CD14-positive monocyte (primary cell): ENCODE results near the gene DOCK10. TPM values are rescaled to one million over a fixed set of nuclear protein-coding genes. Genes with fewer than 3 reads are reported as not detected.
A peak's percentile ranks its signal among the peaks of the same experiment; 100 is the strongest.

ENCODE experiments used
- DNase-seq, 3 donors: peaks; one replicate each; pipeline ENCODE4 v3.0.0-alpha.2; 2011 to 2022
- H2AFZ ChIP-seq: 2 replicates; pipeline ENCODE4 v1.6.0; 2012; ENCODE audit warnings: mild to moderate bottlenecking, low read depth, low read length, inconsistent platforms; ENCODE audit not compliant: insufficient read depth, poor library complexity, severe bottlenecking
- H3K27ac ChIP-seq, 2 donors: 1 replicate in 1 of 2; 2 replicates in 1 of 2; pipeline ENCODE4 v1.5.1; 2012 to 2013; ENCODE audit warnings: low read length in 2 of 2, control low read depth in 1 of 2, inconsistent platforms in 1 of 2, low read depth in 1 of 2, mild to moderate bottlenecking in 1 of 2
- H3K27me3 ChIP-seq, 2 donors: one replicate each; pipeline versions ENCODE4 v1.6.0 to v1.6.1; 2011 to 2013; ENCODE audit warnings: low read length in 2 of 2; ENCODE audit not compliant: control insufficient read depth in 2 of 2, insufficient read depth in 2 of 2
- H3K36me3 ChIP-seq, 2 donors: replicated peaks in 1 of 2; 1 replicate in 1 of 2; 2 replicates in 1 of 2; pipeline versions ENCODE4 v1.5.1 to v1.6.1; 2012 to 2013; ENCODE audit warnings: low read length in 2 of 2, control low read depth in 1 of 2, inconsistent platforms in 1 of 2, mild to moderate bottlenecking in 1 of 2; ENCODE audit not compliant: insufficient read depth in 2 of 2, control insufficient read depth in 1 of 2
- H3K4me1 ChIP-seq, 2 donors: 1 replicate in 1 of 2; 2 replicates in 1 of 2; pipeline versions ENCODE4 v1.5.1 to v1.6.1; 2012 to 2013; ENCODE audit warnings: low read length in 2 of 2, control low read depth in 1 of 2, inconsistent platforms in 1 of 2, mild to moderate bottlenecking in 1 of 2, moderate library complexity in 1 of 2; ENCODE audit not compliant: insufficient read depth in 2 of 2, control insufficient read depth in 1 of 2
- H3K4me2 ChIP-seq: replicated peaks from 2 replicates; pipeline ENCODE3; 2012; ENCODE audit warnings: low read length, moderate library complexity, mild to moderate bottlenecking; ENCODE audit not compliant: poor library complexity, severe bottlenecking; ENCODE audit errors: extremely low read depth
- H3K4me3 ChIP-seq, 3 experiments: fragments of 200-600 bp in 1 of 3; sonication (generic) in 1 of 3; replicated peaks in 1 of 3; 1 replicate in 2 of 3; 2 replicates in 1 of 3; pipeline ENCODE4 v1.5.1; 2011 to 2013; ENCODE audit warnings: low read length in 3 of 3, mild to moderate bottlenecking in 3 of 3, control low read depth in 2 of 3, low read depth in 2 of 3, inconsistent platforms in 1 of 3, moderate library complexity in 1 of 3
- H3K79me2 ChIP-seq: 2 replicates; pipeline ENCODE4 v1.6.0; 2012; ENCODE audit warnings: mild to moderate bottlenecking, control low read depth, inconsistent platforms, low read length, moderate library complexity; ENCODE audit not compliant: insufficient read depth
- H3K9ac ChIP-seq: 2 replicates; pipeline ENCODE4 v1.6.0; 2017; ENCODE audit warnings: low read length, mild to moderate bottlenecking; ENCODE audit not compliant: insufficient read depth, poor library complexity, severe bottlenecking
- H3K9me3 ChIP-seq, 2 donors: replicated peaks in 1 of 2; 1 replicate in 1 of 2; 2 replicates in 1 of 2; pipeline versions ENCODE4 v1.5.1 to v1.6.1; 2012 to 2013; ENCODE audit warnings: low read length in 2 of 2, control low read depth in 1 of 2; ENCODE audit not compliant: control insufficient read depth in 1 of 2, insufficient read depth in 1 of 2
- H4K20me1 ChIP-seq: 2 replicates; pipeline ENCODE4 v1.6.0; 2012; ENCODE audit warnings: mild to moderate bottlenecking, low read length, control low read depth, moderate library complexity; ENCODE audit not compliant: insufficient read depth
- H3K27ac Mint-ChIP-seq, 7 donors: one replicate each; pipeline ENCODE4 v1.8.0; 2020; ENCODE audit warnings: mild to moderate bottlenecking in 7 of 7, mixed read lengths in 7 of 7, moderate library complexity in 6 of 7, inconsistent platforms in 2 of 7
- H3K27me3 Mint-ChIP-seq, 3 donors: one replicate each; pipeline ENCODE4 v1.8.0; 2021 to 2022; ENCODE audit warnings: low read depth in 3 of 3, mild to moderate bottlenecking in 3 of 3, mixed read lengths in 3 of 3, moderate library complexity in 3 of 3, inconsistent platforms in 1 of 3
- H3K36me3 Mint-ChIP-seq, 2 donors: one replicate each; pipeline ENCODE4 v1.8.0; 2020; ENCODE audit warnings: mixed read lengths in 2 of 2, inconsistent platforms in 1 of 2, mild to moderate bottlenecking in 1 of 2
- H3K4me1 Mint-ChIP-seq: one replicate; pipeline ENCODE4 v1.8.0; 2020; ENCODE audit warnings: mild to moderate bottlenecking, mixed read lengths
- H3K4me3 Mint-ChIP-seq, 2 donors: one replicate each; pipeline ENCODE4 v1.8.0; 2020; ENCODE audit warnings: mild to moderate bottlenecking in 2 of 2, mixed read lengths in 2 of 2, moderate library complexity in 1 of 2
- H3K9me3 Mint-ChIP-seq, 7 donors: one replicate each; pipeline ENCODE4 v1.8.0; 2020 to 2022; ENCODE audit warnings: mixed read lengths in 7 of 7, mild to moderate bottlenecking in 6 of 7, moderate library complexity in 6 of 7, inconsistent platforms in 2 of 7
- WGBS: methylation state at CpG from one replicate; pipeline ENCODE4 v1.1.5; 2013; ENCODE audit warnings: missing lambda C conversion rate; ENCODE audit not compliant: insufficient coverage; 5-methylcytosine and 5-hydroxymethylcytosine counted together
- intact Hi-C, 2 donors: fragments of 100-400 bp; cut with micrococcal nuclease; formaldehyde crosslinking; loops; one replicate each; pipeline versions ENCODE4 v1.15.0 to v1.15.1; 2023
- polyA plus RNA-seq, 3 donors: library from polyadenylated mRNA; depleted of rRNA in 1 of 3; unstranded in 2 of 3; stranded (reverse) in 1 of 3; fragments of 300-500 nt in 2 of 3; fragments of >200 nt in 1 of 3; fragmentation: Illumina TruSeq in 2 of 3; gene quantifications; 1 replicate in 2 of 3; 2 replicates in 1 of 3; pipeline ENCODE4 v1.2.3, GENCODE V29; 2012 to 2021
- TF ChIP-seq, protein P1 (sequence below): fragments of 200-600 bp; IDR thresholded peaks from one replicate; pipeline ENCODE4 v1.8.0; 2022; ENCODE audit warnings: antibody characterized with exemption, mild to moderate bottlenecking

DOCK10 gene
- polyA plus RNA-seq, 3 donors = 9.5 to 30.9 (median 16.5) TPM

DNA sequence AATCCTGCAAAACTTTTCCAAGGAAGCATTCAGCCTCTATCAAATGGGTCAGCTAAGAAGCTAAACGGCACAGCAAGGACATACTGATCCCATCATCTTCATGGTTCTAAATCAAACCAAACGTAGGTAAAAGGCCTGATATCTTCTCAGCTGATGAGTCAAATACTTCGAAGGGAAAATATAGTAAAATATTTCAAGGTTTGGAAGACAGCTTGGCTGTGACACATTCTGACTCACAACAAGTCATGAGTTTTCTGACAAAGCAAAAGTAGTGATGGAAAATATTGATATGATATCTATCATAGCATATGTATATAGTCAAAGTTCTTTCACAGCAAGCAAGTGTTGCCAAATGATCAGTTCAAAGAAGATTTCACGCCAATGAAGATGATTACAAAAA lies 31.5 kb downstream of the DOCK10 start:
- Histone ChIP-seq H3K27me3 (no peaks in the 10 kb centered on the region), H3K27ac (no peak overlapping the region), H3K79me2 (peaks cover 98% of the 10 kb centered on the region), H3K4me1 (peaks cover 6 to 10% of the 10 kb centered on the region in 2 donors), H3K9me3 (no peaks in the 10 kb centered on the region), H3K36me3 (no peaks in the 10 kb centered on the region), H3K4me2 (no peak overlapping the region), H3K9ac (no peak overlapping the region), H4K20me1 (peaks cover 68% of the 10 kb centered on the region), H2AFZ (no peak overlapping the region), H3K4me3 (no peak overlapping the region)
- peak in 1 of 3 donors; percentile 29 for DNase-seq
- Mint-ChIP-seq H3K27me3 (no peaks in the 10 kb centered on the region), H3K4me1 (peaks cover 36% of the 10 kb centered on the region), H3K36me3 (peaks cover 5 to 9% of the 10 kb centered on the region in 2 donors), H3K9me3 (no peaks in the 10 kb centered on the region), H3K4me3 (no peak overlapping the region), H3K27ac (peak overlapping the region in 1 of 7 donors; percentile 1)
- WGBS = no CpG with 5 or more reads among the region's 4 CpGs
- TF ChIP-seq, protein P1, sequence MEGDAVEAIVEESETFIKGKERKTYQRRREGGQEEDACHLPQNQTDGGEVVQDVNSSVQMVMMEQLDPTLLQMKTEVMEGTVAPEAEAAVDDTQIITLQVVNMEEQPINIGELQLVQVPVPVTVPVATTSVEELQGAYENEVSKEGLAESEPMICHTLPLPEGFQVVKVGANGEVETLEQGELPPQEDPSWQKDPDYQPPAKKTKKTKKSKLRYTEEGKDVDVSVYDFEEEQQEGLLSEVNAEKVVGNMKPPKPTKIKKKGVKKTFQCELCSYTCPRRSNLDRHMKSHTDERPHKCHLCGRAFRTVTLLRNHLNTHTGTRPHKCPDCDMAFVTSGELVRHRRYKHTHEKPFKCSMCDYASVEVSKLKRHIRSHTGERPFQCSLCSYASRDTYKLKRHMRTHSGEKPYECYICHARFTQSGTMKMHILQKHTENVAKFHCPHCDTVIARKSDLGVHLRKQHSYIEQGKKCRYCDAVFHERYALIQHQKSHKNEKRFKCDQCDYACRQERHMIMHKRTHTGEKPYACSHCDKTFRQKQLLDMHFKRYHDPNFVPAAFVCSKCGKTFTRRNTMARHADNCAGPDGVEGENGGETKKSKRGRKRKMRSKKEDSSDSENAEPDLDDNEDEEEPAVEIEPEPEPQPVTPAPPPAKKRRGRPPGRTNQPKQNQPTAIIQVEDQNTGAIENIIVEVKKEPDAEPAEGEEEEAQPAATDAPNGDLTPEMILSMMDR = no peak
- intact Hi-C loops = no loop called here

DNA sequence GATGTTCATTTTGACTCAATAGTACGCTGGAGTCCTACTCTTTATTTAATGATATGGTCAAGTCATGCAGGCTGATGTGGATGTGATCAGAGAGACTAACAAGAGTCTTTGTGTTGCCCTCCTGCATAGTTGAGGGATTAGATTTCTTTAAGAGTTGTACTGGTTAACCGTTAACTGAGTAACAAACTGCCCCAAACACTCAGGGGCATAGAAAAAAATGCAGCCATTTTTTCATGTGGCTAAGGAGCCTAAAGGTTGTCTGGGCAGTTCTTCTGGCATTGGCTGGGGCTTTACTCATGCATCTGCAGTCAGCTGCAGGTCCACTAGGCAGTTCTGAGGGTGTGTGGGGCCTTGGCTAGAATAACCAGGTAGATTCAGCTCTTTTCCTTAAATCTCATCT lies 32.5 kb downstream of the DOCK10 start:
- H3K9me3 ChIP-seq = no peaks in the 10 kb centered on the region
- Mint-ChIP-seq H3K4me1 (peaks cover 36% of the 10 kb centered on the region), H3K4me3 (no peak overlapping the region), H3K9me3 (no peaks in the 10 kb centered on the region), H3K27me3 (no peaks in the 10 kb centered on the region), H3K27ac (peak overlapping the region in 2 of 7 donors; percentile 5 to 12), H3K36me3 (peaks cover 5 to 9% of the 10 kb centered on the region in 2 donors)
- H4K20me1 ChIP-seq = peaks cover 61% of the 10 kb centered on the region
- H3K4me1 ChIP-seq = peaks cover 6 to 10% of the 10 kb centered on the region in 2 donors
- H3K4me3 ChIP-seq = no peak overlapping the region
- H3K27ac ChIP-seq = peak overlapping the region in 1 of 2 donors; percentile 16
- H3K27me3 ChIP-seq = no peaks in the 10 kb centered on the region
- H2AFZ ChIP-seq = no peak overlapping the region
- no peak overlapping the region for H3K9ac ChIP-seq
- no peaks in the 10 kb centered on the region for H3K36me3 ChIP-seq
- no CpG with 5 or more reads among the region's 2 CpGs for WGBS
- DNase-seq = no peak
- TF ChIP-seq, protein P1 = no peak
- H3K4me2 ChIP-seq = no peak overlapping the region
- intact Hi-C loops = loop anchor here (10.0 kb wide), 2 partner anchors 55 to 135 kb away; no protein-coding TSS in a partner anchor
- peaks cover 98% of the 10 kb centered on the region for H3K79me2 ChIP-seq
